Measurements from ENCODE around the gene PCARE. TPM values are rescaled to one million over a fixed set of nuclear protein-coding genes. Genes with fewer than 3 reads are reported as not detected.

The PCARE gene
- total and polyA plus RNA-seq, 2 of the 8 experiments (the other 6 are each of a cell fraction or from before 2014, with no cell fraction given): not detected

DNA sequence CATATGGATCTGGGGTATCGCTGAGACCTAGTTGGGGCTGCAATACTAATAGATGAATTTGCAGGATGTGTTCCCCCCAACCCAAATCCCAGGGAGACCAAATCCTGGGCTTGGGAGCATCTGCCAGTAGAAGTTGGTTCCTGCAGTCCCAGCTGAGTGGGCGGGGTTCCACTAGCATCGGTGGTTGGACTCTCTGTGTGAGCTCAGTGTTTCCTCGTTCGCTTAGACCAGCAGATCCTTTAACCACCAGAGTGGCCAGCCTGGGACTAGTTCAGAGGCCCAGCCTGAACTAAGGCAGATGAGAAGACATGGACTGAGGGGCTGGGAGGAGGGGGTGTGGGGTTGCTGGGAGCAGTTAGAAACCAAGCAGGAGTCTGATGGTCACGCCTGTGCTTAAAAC is 40.7 kb downstream of the PCARE start:
- H3K4me1 ChIP-seq (replicated peaks in 1 of 4; ENCODE audit: control insufficient read depth in 3 of 4, insufficient read depth in 4 of 4, low read length in 3 of 4): no peaks in the 10 kb centered on the region; a peak in 1 of 7 replicates
- no peak overlapping the region for H4K5ac ChIP-seq (ENCODE audit: insufficient read length, low read depth, low read length)
- H3K79me2 ChIP-seq (ENCODE audit: control insufficient read depth in 1 of 2, insufficient read depth in 2 of 2, low read length in 2 of 2): no peaks in the 10 kb centered on the region
- H3K14ac ChIP-seq (ENCODE audit: insufficient read length): no peak overlapping the region
- no peak for FAIRE-seq
- H2BK15ac ChIP-seq (ENCODE audit: low read length): no peak overlapping the region
- no peak overlapping the region for H3K4ac ChIP-seq (replicated peaks; ENCODE audit: insufficient read length, low read depth, low read length)
- H3K23me2 ChIP-seq (ENCODE audit: low read depth, low read length): no peaks in the 10 kb centered on the region
- no peak for DNase-seq (ENCODE audit: low read depth in 1 of 2, low spot score in 2 of 2)
- no peak overlapping the region for H3K18ac ChIP-seq (ENCODE audit: extremely low read depth, low read length)
- H3K4me2 ChIP-seq (ENCODE audit: insufficient read depth in 1 of 2, low read depth in 2 of 2, low read length in 2 of 2): peak overlapping the region in 1 of 2 experiments; percentile 34; a peak in 1 of 4 replicates
- no peak overlapping the region for H3K9ac ChIP-seq (replicated peaks in 1 of 4; ENCODE audit: extremely low read depth in 1 of 4, low read depth in 3 of 4, low read length in 3 of 4)
- H3K23ac ChIP-seq (ENCODE audit: insufficient read length): no peak overlapping the region
- H3K27me3 ChIP-seq (replicated peaks in 1 of 4; ENCODE audit: control insufficient read depth in 3 of 4, extremely low read depth in 1 of 4, insufficient read depth in 3 of 4, low read length in 3 of 4): no peaks in the 10 kb centered on the region
- no peak overlapping the region for H3K27ac ChIP-seq (ENCODE audit: low read depth, low read length)
- H2BK120ac ChIP-seq (replicated peaks; ENCODE audit: low read depth, low read length): no peak overlapping the region
- H4K20me1 ChIP-seq (replicated peaks in 1 of 2; ENCODE audit: control insufficient read depth in 1 of 2, insufficient read depth in 2 of 2, low read length in 2 of 2): no peaks in the 10 kb centered on the region
- no peaks in the 10 kb centered on the region for H3K9me3 ChIP-seq (ENCODE audit: insufficient read depth in 2 of 2, low read depth in 1 of 2, low read length in 1 of 2)
- H3K79me1 ChIP-seq (ENCODE audit: low read depth, low read length): no peaks in the 10 kb centered on the region
- H4K91ac ChIP-seq (replicated peaks; ENCODE audit: insufficient read length, low read length): no peak overlapping the region
- no peak overlapping the region for H3K56ac ChIP-seq (replicated peaks; ENCODE audit: insufficient read length, low read depth, low read length)
- CTCF ChIA-PET (ENCODE audit: partially characterized antibody): interaction anchor here (0.8 kb wide), 1 partner anchor 28 kb away, joined by 3 read pairs; no protein-coding TSS in a partner anchor
- H2BK12ac ChIP-seq (ENCODE audit: low read depth, low read length): 0 out of 2 replicates have a peak overlapping the region, but pooled peaks have one; percentile 60
- no peak overlapping the region for H2AFZ ChIP-seq (ENCODE audit: low read length)
- H3K36me3 ChIP-seq (ENCODE audit: control insufficient read depth in 2 of 4, insufficient read depth in 4 of 4, low read length in 3 of 4): no peaks in the 10 kb centered on the region
- no peak overlapping the region for H2AK5ac ChIP-seq (ENCODE audit: low read depth, low read length)
- POLR2A ChIA-PET (ENCODE audit: partially characterized antibody): no interaction called here
- H2BK5ac ChIP-seq (ENCODE audit: low read depth, low read length): 0 out of 2 replicates have a peak overlapping the region, but pooled peaks have one; percentile 22
- H4K8ac ChIP-seq (ENCODE audit: extremely low read depth, insufficient read depth, low read length): no peak overlapping the region
- no peak overlapping the region for H3K4me3 ChIP-seq (ENCODE audit: extremely low read depth in 1 of 4, insufficient read depth in 2 of 4, low read depth in 3 of 4, low read length in 4 of 4)
- WGBS, 2 experiments (ENCODE audit: extremely low coverage in 1 of 2, insufficient coverage in 1 of 2, insufficient read length in 1 of 2, insufficient replicate concordance in 2 of 2, low coverage in 1 of 2, low lambda C conversion rate in 2 of 2, missing lambda C conversion rate in 1 of 2): 93% methylated on average over 6 of the region's 6 CpGs; no CpG with 5 or more reads in 1 of the 2 experiments
- peak overlapping the region; percentile 32; the same call in 1 of the 2 replicates for H2BK20ac ChIP-seq (ENCODE audit: low read length)
- no peak for TF ChIP-seq CBX5 (IDR thresholded peaks at IDR 0.05; ENCODE audit: low read depth, low read length)
- no peak for TF ChIP-seq BCL11A (IDR thresholded peaks at IDR 0.05; ENCODE audit: low read depth in 2 of 2, low read length in 2 of 2)
- no peak for TF ChIP-seq SRF (IDR thresholded peaks at IDR 0.05; ENCODE audit: low read depth, low read length)
- TF ChIP-seq ASH2L (IDR thresholded peaks at IDR 0.05; ENCODE audit: low read length): no peak
- no peak for TF ChIP-seq FOSL1 (IDR thresholded peaks at IDR 0.05; ENCODE audit: insufficient read depth, low read depth, low read length)
- no peak for TF ChIP-seq SIRT6 (IDR thresholded peaks at IDR 0.05; ENCODE audit: low read length)
- TF ChIP-seq, protein P1, sequence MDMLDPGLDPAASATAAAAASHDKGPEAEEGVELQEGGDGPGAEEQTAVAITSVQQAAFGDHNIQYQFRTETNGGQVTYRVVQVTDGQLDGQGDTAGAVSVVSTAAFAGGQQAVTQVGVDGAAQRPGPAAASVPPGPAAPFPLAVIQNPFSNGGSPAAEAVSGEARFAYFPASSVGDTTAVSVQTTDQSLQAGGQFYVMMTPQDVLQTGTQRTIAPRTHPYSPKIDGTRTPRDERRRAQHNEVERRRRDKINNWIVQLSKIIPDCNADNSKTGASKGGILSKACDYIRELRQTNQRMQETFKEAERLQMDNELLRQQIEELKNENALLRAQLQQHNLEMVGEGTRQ (IDR thresholded peaks at IDR 0.05; ENCODE audit: low read length): no peak
- no peak for TF ChIP-seq SAP30 (IDR thresholded peaks at IDR 0.05; ENCODE audit: insufficient read depth, insufficient replicate concordance, low read length)
- TF ChIP-seq RAD21 (IDR thresholded peaks at IDR 0.05 in 1 of 2, conservative IDR thresholded peaks at IDR 0.05 in 1 of 2; ENCODE audit: low read depth in 2 of 2, low read length in 2 of 2): no peak
- TF ChIP-seq, protein P2, sequence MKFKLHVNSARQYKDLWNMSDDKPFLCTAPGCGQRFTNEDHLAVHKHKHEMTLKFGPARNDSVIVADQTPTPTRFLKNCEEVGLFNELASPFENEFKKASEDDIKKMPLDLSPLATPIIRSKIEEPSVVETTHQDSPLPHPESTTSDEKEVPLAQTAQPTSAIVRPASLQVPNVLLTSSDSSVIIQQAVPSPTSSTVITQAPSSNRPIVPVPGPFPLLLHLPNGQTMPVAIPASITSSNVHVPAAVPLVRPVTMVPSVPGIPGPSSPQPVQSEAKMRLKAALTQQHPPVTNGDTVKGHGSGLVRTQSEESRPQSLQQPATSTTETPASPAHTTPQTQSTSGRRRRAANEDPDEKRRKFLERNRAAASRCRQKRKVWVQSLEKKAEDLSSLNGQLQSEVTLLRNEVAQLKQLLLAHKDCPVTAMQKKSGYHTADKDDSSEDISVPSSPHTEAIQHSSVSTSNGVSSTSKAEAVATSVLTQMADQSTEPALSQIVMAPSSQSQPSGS (IDR thresholded peaks at IDR 0.05; ENCODE audit: low read length): no peak
- no peak for TF ChIP-seq TCF12 (IDR thresholded peaks at IDR 0.05; ENCODE audit: low read depth, low read length)

All from H1 (cell line).